Prostate gland (tissue), 2 donors: ENCODE data around the gene CXorf66.
A peak's percentile ranks its signal among the peaks of the same experiment; 100 is the strongest.

Experiments used
- POLR2A ChIP-seq: fragments of 450-650 bp; IDR thresholded peaks from one replicate; pipeline ENCODE4 v1.6.1; 2016; ENCODE audit warnings: antibody characterized with exemption, mild to moderate bottlenecking
- POLR2AphosphoS5 ChIP-seq: sonication (generic); formaldehyde crosslinking; IDR thresholded peaks from one replicate; pipeline ENCODE4 v1.6.1; 2017; ENCODE audit warnings: antibody characterized with exemption
- TF ChIP-seq, protein P1 (sequence below), 4 experiments: fragments of 200-600 bp in 2 of 4; fragments of 450-650 bp in 2 of 4; sonication (generic) in 2 of 4; IDR thresholded peaks; 1 replicate in 3 of 4; 2 replicates in 1 of 4; pipeline ENCODE4 v1.5.1; 2016 to 2019; ENCODE audit warnings: antibody characterized with exemption in 4 of 4, mild to moderate bottlenecking in 2 of 4, moderate library complexity in 2 of 4

GRCh38 chrX:139932073-139932900 lies 33.0 kb downstream of the CXorf66 start:
- TF ChIP-seq POLR2A (peak; percentile 23), POLR2AphosphoS5 (no peak)
- TF ChIP-seq, protein P1, sequence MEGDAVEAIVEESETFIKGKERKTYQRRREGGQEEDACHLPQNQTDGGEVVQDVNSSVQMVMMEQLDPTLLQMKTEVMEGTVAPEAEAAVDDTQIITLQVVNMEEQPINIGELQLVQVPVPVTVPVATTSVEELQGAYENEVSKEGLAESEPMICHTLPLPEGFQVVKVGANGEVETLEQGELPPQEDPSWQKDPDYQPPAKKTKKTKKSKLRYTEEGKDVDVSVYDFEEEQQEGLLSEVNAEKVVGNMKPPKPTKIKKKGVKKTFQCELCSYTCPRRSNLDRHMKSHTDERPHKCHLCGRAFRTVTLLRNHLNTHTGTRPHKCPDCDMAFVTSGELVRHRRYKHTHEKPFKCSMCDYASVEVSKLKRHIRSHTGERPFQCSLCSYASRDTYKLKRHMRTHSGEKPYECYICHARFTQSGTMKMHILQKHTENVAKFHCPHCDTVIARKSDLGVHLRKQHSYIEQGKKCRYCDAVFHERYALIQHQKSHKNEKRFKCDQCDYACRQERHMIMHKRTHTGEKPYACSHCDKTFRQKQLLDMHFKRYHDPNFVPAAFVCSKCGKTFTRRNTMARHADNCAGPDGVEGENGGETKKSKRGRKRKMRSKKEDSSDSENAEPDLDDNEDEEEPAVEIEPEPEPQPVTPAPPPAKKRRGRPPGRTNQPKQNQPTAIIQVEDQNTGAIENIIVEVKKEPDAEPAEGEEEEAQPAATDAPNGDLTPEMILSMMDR (IDR thresholded peaks at IDR 0.05): no peak
